Measurements from ENCODE around the gene KCTD5.
"Not testable (repeated sequence)": the region's sequence is repeated elsewhere in the genome, so short reads cannot be mapped to it uniquely, and the experiment has no call there.

The KCTD5 gene

DNA sequence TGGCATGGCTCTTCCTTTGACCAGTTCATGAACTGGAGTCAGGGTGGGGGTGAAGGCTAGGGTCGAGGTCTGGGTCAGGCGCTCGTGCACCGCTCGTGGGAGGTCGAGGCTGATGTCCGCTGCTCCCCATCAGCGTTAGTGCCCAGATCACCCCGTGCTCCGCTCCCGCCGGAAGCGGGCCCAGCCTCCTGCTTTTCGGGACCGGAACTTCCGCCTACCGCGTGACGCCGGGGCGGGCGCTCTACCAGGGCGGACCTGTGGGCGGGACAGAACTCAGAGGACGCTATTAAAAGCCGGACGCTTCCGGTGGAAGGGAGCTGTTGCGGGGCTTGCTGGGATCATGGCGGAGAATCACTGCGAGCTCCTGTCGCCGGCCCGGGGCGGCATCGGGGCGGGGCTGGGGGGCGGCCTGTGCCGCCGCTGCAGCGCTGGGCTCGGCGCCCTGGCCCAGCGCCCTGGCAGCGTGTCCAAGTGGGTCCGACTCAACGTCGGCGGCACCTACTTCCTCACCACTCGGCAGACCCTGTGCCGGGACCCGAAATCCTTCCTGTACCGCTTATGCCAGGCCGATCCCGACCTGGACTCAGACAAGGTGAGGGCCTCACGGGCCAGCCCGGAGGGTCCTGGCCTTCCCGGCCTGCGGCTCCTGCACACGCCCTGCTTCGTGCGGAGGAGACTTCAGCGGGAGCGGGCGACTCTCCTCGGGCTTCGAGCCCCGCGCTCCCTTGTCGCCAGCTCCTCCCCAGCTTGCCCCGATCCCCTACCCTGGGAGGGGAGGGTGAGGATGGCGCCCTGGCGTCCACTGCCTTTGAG is at the start of gene KCTD5:
Gene KCTD5, plus strand, starts transcription at position 315 of the 813 bp plus-strand sequence. Its CDS starts 26 bp downstream, at position 341.
- DNase-seq (ENCODE audit: low read depth in 3 of 3): peak; percentile 96 to 98 (median 97)

DNA sequence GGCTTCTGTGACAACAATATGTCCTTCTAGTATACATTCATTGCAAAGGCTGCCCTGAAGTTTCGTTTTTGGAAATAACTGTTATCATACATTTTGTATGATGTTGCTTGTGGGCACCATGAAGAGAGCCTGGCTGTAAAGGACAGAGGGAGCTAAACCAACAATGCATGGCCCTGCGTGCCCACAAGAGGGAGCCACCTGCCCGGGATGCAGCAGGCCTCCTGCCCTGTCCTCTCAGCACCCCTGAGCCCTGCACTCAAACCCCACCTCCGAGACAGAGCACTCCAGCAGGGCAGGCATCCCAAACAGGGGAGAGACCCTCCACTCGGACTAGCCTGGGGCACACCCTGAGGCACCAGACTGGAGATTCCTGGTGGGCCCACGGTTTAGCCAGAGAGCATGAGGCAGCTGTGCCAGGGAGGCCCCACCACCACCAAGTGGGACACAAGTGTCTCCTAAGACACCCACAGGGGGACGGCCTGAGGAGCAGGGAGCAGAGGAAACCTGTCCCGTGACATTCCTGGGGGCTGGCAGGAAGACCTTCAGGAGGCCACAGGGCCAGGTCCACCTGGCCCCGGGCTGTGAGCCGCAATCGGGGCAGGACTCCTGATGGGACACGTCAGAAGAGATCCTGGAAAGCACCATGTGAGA is 43.1 kb upstream of the KCTD5 start:
- DNase-seq (ENCODE audit: low read depth in 3 of 3): peak in 2 of 3 experiments; percentile 43 to 46

- not testable (repeated sequence) for DNase-seq (ENCODE audit: low read depth in 3 of 3)
Observed at GRCh38 chr16:2639722-2640072, 42.6 kb upstream of the KCTD5 start.

- not testable (repeated sequence) for DNase-seq (ENCODE audit: low read depth in 3 of 3)
Observed at GRCh38 chr16:2642561-2642960, 39.8 kb upstream of the KCTD5 start.

- DNase-seq (ENCODE audit: low read depth in 3 of 3): not testable (repeated sequence)
Observed at GRCh38 chr16:2644754-2645453, 37.4 kb upstream of the KCTD5 start.

- DNase-seq (ENCODE audit: low read depth in 3 of 3): not testable (repeated sequence)
Observed at GRCh38 chr16:2651268-2651871, 31.0 kb upstream of the KCTD5 start.

GRCh38 chr16:2653915-2654314 is 28.4 kb upstream of the KCTD5 start:
- DNase-seq (ENCODE audit: low read depth in 3 of 3): not testable (repeated sequence)

DNA sequence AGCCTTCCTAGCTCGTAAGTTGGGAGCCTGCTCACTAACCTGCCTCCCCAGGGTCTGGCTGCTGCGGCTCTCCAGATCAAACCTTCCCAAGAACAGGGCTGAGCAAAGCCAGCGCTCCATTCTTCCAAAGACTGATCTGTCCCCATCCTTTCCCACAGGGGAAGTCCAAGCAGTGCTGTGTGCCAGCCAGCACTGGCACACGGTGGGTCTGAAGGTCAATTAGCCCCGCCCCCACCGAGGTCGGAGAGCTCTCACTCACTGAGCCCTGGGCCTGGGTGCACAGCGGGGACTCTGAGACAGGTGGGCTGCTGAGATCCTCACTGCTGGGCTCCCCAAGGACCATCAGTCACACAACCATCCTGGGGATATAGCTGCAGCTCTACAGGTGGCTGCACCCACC is 27.4 kb upstream of the KCTD5 start:
- DNase-seq (ENCODE audit: low read depth in 3 of 3): not testable (repeated sequence)

DNA sequence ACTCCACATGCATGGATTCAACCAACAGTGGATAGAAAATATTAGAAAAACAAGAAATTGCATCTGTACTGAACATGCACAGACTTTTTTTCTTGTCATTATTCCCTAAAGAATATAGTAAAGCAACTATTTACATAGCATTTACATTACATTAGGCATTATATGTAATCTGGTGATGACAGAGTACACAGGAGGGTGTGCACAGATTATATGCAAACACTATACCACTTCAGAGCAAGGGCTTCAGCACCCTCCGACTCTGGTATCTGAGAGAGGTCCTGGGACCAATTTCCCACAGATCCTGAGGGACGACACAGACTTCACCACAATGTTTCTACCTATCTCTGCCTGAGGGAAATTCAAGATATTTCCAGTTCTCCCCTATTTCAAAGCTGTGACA is 25.3 kb upstream of the KCTD5 start:
- DNase-seq (ENCODE audit: low read depth in 3 of 3): no peak

DNA sequence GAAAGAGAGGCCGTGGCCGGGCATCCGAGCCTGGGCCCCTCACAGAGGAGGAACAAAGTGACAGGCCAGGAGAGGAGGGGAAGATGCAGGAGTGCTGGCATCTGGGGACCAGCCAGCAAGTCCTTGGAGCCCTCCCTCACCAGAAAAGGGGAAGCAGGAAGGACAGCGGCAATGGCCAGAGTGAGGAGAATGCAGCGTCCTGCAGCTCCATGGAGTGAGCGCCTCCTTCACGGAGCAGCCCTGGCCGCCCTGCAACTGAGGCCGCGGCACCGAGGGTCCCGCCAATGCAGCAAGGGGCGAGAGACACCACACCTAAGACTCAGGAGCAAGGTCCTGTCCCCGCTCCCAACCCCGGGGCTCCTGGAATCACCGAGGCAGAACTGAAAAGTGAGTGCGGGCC is 24.5 kb upstream of the KCTD5 start:
- DNase-seq (ENCODE audit: low read depth in 3 of 3): not testable (repeated sequence)

DNA sequence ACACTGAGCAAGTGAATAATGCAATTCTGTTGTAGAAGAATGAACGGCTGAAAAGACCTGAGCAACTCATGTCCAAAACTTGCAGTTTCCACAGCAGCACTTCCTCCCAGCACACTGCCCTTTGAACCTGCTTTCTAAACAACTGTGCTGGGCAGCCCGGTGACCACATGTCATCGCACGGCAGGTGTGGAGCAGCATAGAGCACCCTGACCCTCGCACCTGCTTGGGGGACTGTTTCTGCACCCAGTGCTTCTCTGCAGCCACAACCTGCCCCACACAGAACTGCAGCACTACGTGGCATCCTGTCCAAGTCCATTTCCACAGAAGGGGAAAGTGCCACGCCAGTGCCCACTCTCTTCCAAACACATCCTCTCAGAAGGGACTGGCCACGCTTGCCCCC is 22.8 kb upstream of the KCTD5 start:
- not testable (repeated sequence) for DNase-seq (ENCODE audit: low read depth in 3 of 3)

GRCh38 chr16:2660014-2660662 is 22.2 kb upstream of the KCTD5 start:
- not testable (repeated sequence) for DNase-seq (ENCODE audit: low read depth in 3 of 3)

- not testable (repeated sequence) for DNase-seq (ENCODE audit: low read depth in 3 of 3)
Observed at GRCh38 chr16:2660755-2661373, 21.5 kb upstream of the KCTD5 start.

GRCh38 chr16:2663553-2664546 is 18.5 kb upstream of the KCTD5 start:
- DNase-seq (ENCODE audit: low read depth in 3 of 3): peak in 2 of 3 experiments; percentile 34 to 67

DNA sequence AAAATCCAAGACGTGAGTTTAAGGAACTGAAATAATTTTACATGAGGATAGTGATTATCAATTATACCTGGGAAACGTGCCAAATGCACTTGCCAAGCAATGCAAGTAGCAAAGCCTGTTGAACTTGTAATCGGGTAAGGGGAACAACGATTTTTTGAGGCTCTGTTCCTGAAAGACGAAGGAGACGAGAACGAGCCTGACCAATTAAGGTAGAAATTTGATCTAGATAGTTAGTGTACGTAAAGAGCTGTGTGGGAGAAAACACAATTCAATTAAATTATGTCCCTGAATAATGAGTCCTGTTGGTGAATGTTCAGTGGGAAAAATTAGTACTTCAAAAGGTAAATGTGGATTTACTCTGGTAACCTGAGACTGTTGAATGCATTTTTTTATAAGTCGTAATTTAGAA is 17.7 kb upstream of the KCTD5 start:
- no peak for DNase-seq (ENCODE audit: low read depth in 3 of 3)

GRCh38 chr16:2666671-2667070 is 15.7 kb upstream of the KCTD5 start:
- DNase-seq (ENCODE audit: low read depth in 3 of 3): not testable (repeated sequence)

- not testable (repeated sequence) for DNase-seq (ENCODE audit: low read depth in 3 of 3)
Observed at GRCh38 chr16:2669587-2669986, 12.7 kb upstream of the KCTD5 start.

DNA sequence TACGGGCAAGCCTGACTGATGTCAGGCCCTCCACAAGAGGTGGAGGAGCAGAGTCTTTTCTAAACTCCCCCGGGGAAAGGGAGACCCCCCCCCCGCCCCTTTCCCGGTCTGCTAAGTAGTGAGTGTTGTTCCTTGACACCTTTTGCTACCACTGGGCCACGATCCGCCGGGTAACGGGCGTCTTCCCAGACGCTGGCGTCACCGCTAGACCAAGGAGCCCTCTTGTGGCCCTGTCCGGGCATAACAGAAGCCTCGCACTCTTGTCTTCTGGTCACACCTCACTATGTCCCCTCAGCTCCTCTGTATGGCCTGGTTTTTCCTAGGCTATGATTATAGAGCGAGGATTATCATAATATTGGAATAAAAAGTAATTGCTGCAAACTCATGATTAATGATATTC is 12.3 kb upstream of the KCTD5 start:
- peak; percentile 33 to 67 (median 37) for DNase-seq (ENCODE audit: low read depth in 3 of 3)

DNA sequence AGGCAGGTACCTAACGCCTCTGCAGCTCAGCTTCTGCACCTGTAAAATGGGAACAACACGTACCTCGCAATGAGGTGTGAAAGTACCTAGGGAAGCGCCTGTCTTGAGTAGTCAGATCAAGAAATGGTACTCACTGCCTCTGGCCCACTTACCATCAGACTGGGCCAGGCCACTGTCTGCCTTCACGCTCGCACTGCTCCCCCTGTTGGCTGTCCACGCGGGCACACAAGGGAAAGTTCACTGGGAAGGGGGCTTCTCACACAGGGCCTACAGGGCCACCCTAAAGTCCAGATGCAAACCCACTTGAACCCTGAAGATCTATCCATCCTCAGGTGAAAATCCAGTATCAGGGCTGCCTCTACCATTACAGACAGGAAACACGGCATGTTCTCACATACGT is 11.1 kb upstream of the KCTD5 start:
- DNase-seq (ENCODE audit: low read depth in 3 of 3): not testable (repeated sequence)

DNA sequence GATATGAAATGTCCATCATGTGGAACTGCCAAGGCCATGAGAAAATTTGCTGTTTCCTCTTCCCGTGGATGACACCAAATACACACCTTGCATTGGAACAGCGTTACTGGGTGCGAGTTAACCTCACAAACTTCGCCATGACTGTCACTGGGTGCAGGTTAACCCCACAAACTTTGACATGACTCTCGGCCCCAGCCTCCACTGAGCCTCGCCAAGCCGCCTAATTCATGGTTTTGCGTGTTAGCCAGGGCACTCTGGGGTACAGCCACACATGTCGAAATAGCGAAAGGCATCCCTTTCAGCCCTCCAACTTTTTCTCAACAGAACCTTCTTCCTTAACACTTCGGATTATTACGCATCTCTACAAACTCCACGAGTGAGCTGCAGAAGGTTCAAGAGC is 10.6 kb upstream of the KCTD5 start:
- no peak for DNase-seq (ENCODE audit: low read depth in 3 of 3)
